NB4 (cell line): Measurements from ENCODE around the gene TRMT2A.

ENCODE experiments used
- POLR2A ChIP-seq: IDR thresholded peaks from 2 replicates; pipeline ENCODE4 v1.6.1; 2011; ENCODE audit warnings: mild to moderate bottlenecking; ENCODE audit not compliant: insufficient read length; ENCODE audit errors: extremely low read depth
- TF ChIP-seq, protein P1 (sequence below): IDR thresholded peaks from 2 replicates; pipeline ENCODE4 v1.6.1; 2011; ENCODE audit warnings: low read depth, low read length
- TF ChIP-seq, protein P2 (sequence below): IDR thresholded peaks from one replicate; pipeline ENCODE4 v1.5.1; 2012; ENCODE audit warnings: low read depth, low read length

DNA sequence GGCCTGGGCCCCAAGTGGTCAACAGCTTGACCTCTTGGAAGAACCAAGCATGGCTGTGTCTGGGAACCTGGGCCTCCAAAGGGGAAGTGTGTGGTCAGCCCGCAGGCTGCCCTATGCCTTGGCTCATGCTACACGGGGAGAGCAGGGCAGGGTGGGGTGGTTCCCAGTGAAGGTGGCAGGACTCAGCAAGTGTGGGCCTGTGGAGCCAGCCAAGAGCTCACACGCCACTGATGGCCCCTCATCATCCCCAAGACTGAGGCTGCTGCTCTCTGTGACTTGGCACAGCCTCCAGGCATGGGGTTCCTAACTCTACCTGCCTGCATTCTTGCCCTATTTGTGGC, 52.9 kb downstream of the TRMT2A start:
- TF ChIP-seq, protein P1, sequence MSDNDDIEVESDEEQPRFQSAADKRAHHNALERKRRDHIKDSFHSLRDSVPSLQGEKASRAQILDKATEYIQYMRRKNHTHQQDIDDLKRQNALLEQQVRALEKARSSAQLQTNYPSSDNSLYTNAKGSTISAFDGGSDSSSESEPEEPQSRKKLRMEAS: no peak
- TF ChIP-seq, protein P2, sequence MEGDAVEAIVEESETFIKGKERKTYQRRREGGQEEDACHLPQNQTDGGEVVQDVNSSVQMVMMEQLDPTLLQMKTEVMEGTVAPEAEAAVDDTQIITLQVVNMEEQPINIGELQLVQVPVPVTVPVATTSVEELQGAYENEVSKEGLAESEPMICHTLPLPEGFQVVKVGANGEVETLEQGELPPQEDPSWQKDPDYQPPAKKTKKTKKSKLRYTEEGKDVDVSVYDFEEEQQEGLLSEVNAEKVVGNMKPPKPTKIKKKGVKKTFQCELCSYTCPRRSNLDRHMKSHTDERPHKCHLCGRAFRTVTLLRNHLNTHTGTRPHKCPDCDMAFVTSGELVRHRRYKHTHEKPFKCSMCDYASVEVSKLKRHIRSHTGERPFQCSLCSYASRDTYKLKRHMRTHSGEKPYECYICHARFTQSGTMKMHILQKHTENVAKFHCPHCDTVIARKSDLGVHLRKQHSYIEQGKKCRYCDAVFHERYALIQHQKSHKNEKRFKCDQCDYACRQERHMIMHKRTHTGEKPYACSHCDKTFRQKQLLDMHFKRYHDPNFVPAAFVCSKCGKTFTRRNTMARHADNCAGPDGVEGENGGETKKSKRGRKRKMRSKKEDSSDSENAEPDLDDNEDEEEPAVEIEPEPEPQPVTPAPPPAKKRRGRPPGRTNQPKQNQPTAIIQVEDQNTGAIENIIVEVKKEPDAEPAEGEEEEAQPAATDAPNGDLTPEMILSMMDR: no peak
- TF ChIP-seq POLR2A: no peak
